Neural progenitor cell (in vitro differentiated cells): Measurements from ENCODE around the gene HDAC5. TPM values are rescaled to one million over a fixed set of nuclear protein-coding genes. Genes with fewer than 3 reads are reported as not detected.
"Not testable (repeated sequence)": the region's sequence is repeated elsewhere in the genome, so short reads cannot be mapped to it uniquely, and the experiment has no call there.

Source experiments
- DNase-seq: peaks from one replicate; pipeline ENCODE4 v3.0.0-alpha.2; 2016; ENCODE audit warnings: low spot score
- H2AFZ ChIP-seq: fragments of 200-600 bp; sonication (generic); replicated peaks from 2 replicates; pipeline ENCODE4 v1.6.1; 2016; ENCODE audit warnings: antibody characterized with exemption
- H3F3A ChIP-seq: fragments of 200-600 bp; sonication (generic); 2 replicates; pipeline ENCODE4 v1.6.1; 2016; ENCODE audit warnings: antibody characterized with exemption, low read depth
- H3K27ac ChIP-seq: fragments of 200-600 bp; sonication (generic); 2 replicates; pipeline ENCODE4 v1.5.1; 2016; ENCODE audit warnings: mild to moderate bottlenecking
- H3K27me3 ChIP-seq: fragments of 200-600 bp; sonication (generic); 2 replicates; pipeline ENCODE4 v1.6.1; 2016; ENCODE audit warnings: mild to moderate bottlenecking, moderate library complexity
- H3K36me3 ChIP-seq: fragments of 200-600 bp; sonication (generic); 2 replicates; pipeline ENCODE4 v1.5.1; 2016
- H3K4me1 ChIP-seq: fragments of 200-600 bp; sonication (generic); 2 replicates; pipeline ENCODE4 v1.6.1; 2016; ENCODE audit warnings: mixed run types
- H3K4me2 ChIP-seq: fragments of 200-600 bp; sonication (generic); 2 replicates; pipeline ENCODE4 v1.6.1; 2016
- H3K4me3 ChIP-seq: fragments of 200-600 bp; sonication (generic); 2 replicates; pipeline ENCODE4 v1.5.1; 2016
- H3K79me2 ChIP-seq: fragments of 200-600 bp; sonication (generic); 2 replicates; pipeline ENCODE4 v1.6.1; 2016; ENCODE audit warnings: low read depth
- H3K9ac ChIP-seq: fragments of 200-600 bp; sonication (generic); 2 replicates; pipeline ENCODE4 v1.6.1; 2016
- H3K9me3 ChIP-seq: fragments of 200-600 bp; sonication (generic); 2 replicates; pipeline ENCODE4 v1.5.1; 2016; ENCODE audit warnings: low read depth
- H4K20me1 ChIP-seq: fragments of 200-600 bp; sonication (generic); 2 replicates; pipeline ENCODE4 v1.6.1; 2016; ENCODE audit warnings: low read depth
- H3K27ac Mint-ChIP-seq: 3 replicates; pipeline ENCODE4 v1.8.0; 2021; ENCODE audit warnings: mixed read lengths
- H3K27me3 Mint-ChIP-seq: 2 replicates; pipeline ENCODE4 v1.8.0; 2022; ENCODE audit warnings: low read depth, mild to moderate bottlenecking, inconsistent platforms, moderate library complexity, mixed read lengths; ENCODE audit not compliant: insufficient read depth
- H3K36me3 Mint-ChIP-seq: 3 replicates; pipeline ENCODE4 v1.8.0; 2021; ENCODE audit warnings: mixed read lengths
- H3K4me1 Mint-ChIP-seq: 3 replicates; pipeline ENCODE4 v1.8.0; 2021; ENCODE audit warnings: mixed read lengths
- H3K4me3 Mint-ChIP-seq: 3 replicates; pipeline ENCODE4 v1.8.0; 2021; ENCODE audit warnings: mild to moderate bottlenecking, moderate library complexity, mixed read lengths
- H3K9me3 Mint-ChIP-seq: 3 replicates; pipeline ENCODE4 v1.8.0; 2020; ENCODE audit warnings: mixed read lengths
- CTCF ChIP-seq: fragments of 200-600 bp; sonication (generic); IDR thresholded peaks from 2 replicates; pipeline ENCODE4 v1.5.1; 2017; ENCODE audit warnings: antibody characterized with exemption, mild to moderate bottlenecking
- EZH2 ChIP-seq: fragments of 200-600 bp; sonication (generic); IDR thresholded peaks from 2 replicates; pipeline ENCODE4 v1.6.1; 2017; ENCODE audit warnings: antibody characterized with exemption, mild to moderate bottlenecking, moderate library complexity
- EZH2phosphoT487 ChIP-seq: fragments of 200-600 bp; sonication (generic); IDR thresholded peaks from 2 replicates; pipeline ENCODE4 v1.6.1; 2017; ENCODE audit warnings: antibody characterized with exemption
- total RNA-seq: library from RNA; depleted of rRNA; stranded (reverse); fragments of >200 nt; gene quantifications from 2 replicates; pipeline ENCODE4 v1.2.3, GENCODE V29; 2015; ENCODE audit warnings: low replicate concordance

The HDAC5 gene
- total RNA-seq, 1 donor from 2014 or later, result 23.6 TPM

DNA sequence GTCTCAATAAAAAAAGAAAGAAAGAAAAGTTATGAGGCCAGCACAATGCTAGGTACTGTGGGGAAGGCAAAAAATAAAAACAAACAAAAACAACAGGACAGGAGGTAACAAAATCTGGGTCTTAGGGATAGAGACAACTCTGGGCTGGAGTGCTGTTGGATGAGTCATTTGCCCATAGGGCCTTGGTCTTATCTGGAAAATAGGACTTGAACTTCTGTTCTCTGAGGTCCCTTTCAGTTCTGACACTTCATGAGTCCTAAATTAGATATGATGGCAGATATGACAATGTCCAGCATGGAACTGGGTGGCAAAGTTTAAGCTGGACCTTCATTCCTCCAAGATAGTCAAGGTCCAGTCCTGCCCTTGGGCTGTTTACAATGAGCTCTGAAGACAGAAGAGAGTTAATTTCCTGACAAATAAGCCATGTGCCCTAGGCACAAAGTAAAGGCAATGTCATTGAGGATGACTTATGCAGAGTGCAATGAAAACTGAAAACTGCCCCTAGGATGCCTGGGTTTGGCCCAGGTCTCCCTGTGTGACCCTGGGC is 8.9 kb upstream of the HDAC5 start:
- no peaks in the 10 kb centered on the region for H3F3A ChIP-seq
- H3K9me3 ChIP-seq, result no peaks in the 10 kb centered on the region
- no peak for TF ChIP-seq EZH2
- no peak for TF ChIP-seq EZH2phosphoT487
- TF ChIP-seq CTCF, result no peak
- no peak overlapping the region for H3K4me2 ChIP-seq
- H3K36me3 ChIP-seq, result no peaks in the 10 kb centered on the region
- no peak overlapping the region for H3K27ac ChIP-seq
- Mint-ChIP-seq H3K27me3 (peaks cover 2% of the 10 kb centered on the region), H3K27ac (no peak overlapping the region), H3K4me1 (peaks cover 8% of the 10 kb centered on the region), H3K9me3 (no peaks in the 10 kb centered on the region), H3K4me3 (no peak overlapping the region), H3K36me3 (no peaks in the 10 kb centered on the region)
- no peaks in the 10 kb centered on the region for H4K20me1 ChIP-seq
- H3K4me3 ChIP-seq, result no peak overlapping the region
- no peaks in the 10 kb centered on the region for H3K27me3 ChIP-seq
- no peak overlapping the region for H2AFZ ChIP-seq
- H3K4me1 ChIP-seq, result no peaks in the 10 kb centered on the region
- no peak overlapping the region for H3K9ac ChIP-seq
- H3K79me2 ChIP-seq, result no peaks in the 10 kb centered on the region
- no peak for DNase-seq

GRCh38 chr17:44131372-44131771 is 7.9 kb upstream of the HDAC5 start:
- H3K4me1 ChIP-seq, H2AFZ ChIP-seq, H3F3A ChIP-seq, H3K4me2 ChIP-seq, H3K27me3 Mint-ChIP-seq, H3K4me1 Mint-ChIP-seq, H3K9me3 ChIP-seq, H3K79me2 ChIP-seq, H3K9ac ChIP-seq, H3K9me3 Mint-ChIP-seq, H3K4me3 Mint-ChIP-seq, H3K27ac ChIP-seq, H3K27ac Mint-ChIP-seq, H4K20me1 ChIP-seq, H3K4me3 ChIP-seq, H3K27me3 ChIP-seq, H3K36me3 Mint-ChIP-seq, DNase-seq, H3K36me3 ChIP-seq: not testable (repeated sequence)

- no peak for TF ChIP-seq CTCF
- TF ChIP-seq EZH2, result no peak
- TF ChIP-seq EZH2phosphoT487, result no peak
- H3K4me3 ChIP-seq, result no peak overlapping the region
- H2AFZ ChIP-seq, result no peak overlapping the region
- peaks cover 8% of the 10 kb centered on the region for H3K4me1 Mint-ChIP-seq
- no peaks in the 10 kb centered on the region for H4K20me1 ChIP-seq
- no peaks in the 10 kb centered on the region for H3K9me3 Mint-ChIP-seq
- no peaks in the 10 kb centered on the region for H3F3A ChIP-seq
- peaks cover 2% of the 10 kb centered on the region for H3K27me3 Mint-ChIP-seq
- H3K9me3 ChIP-seq, result no peaks in the 10 kb centered on the region
- H3K36me3 ChIP-seq, result no peaks in the 10 kb centered on the region
- DNase-seq, result no peak
- no peaks in the 10 kb centered on the region for H3K79me2 ChIP-seq
- no peak overlapping the region for H3K27ac ChIP-seq
- no peak overlapping the region for H3K9ac ChIP-seq
- H3K27me3 ChIP-seq, result no peaks in the 10 kb centered on the region
- peak overlapping the region; percentile 60 for H3K27ac Mint-ChIP-seq
- H3K4me1 ChIP-seq, result no peaks in the 10 kb centered on the region
- H3K4me3 Mint-ChIP-seq, result peak overlapping the region; percentile 48
- no peak overlapping the region for H3K4me2 ChIP-seq
- H3K36me3 Mint-ChIP-seq, result no peaks in the 10 kb centered on the region
Measured at GRCh38 chr17:44130693-44131349, 7.4 kb upstream of the HDAC5 start.

DNA sequence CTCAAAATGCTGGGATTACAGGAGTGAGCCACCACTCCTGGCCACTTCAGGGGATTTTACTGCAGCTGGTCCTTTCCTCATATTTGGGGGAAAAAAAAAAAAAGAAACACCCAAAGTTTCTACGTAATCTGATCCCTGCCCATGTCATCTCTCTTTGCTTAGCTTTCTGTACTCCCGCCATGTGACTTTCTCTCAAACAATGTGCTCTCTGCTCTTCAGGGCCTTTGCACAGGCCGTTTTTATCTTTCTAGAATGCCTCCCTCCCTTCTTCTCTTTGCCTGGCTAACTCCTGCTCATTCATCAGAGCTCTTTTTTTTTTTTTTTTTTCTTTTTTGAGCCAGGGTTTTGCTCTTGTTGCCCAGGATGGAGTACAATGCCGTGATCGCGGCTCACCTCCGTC is 4.9 kb upstream of the HDAC5 start:
- Histone ChIP-seq H3K27ac (no peak overlapping the region), H3K4me1 (peaks cover 4% of the 10 kb centered on the region), H3K9me3 (no peaks in the 10 kb centered on the region), H4K20me1 (no peaks in the 10 kb centered on the region), H3K4me3 (no peak overlapping the region), H3K79me2 (no peaks in the 10 kb centered on the region), H3K9ac (no peak overlapping the region), H3K36me3 (no peaks in the 10 kb centered on the region), H3F3A (peaks cover 7% of the 10 kb centered on the region), H3K4me2 (no peak overlapping the region), H2AFZ (no peak overlapping the region), H3K27me3 (no peaks in the 10 kb centered on the region)
- Mint-ChIP-seq H3K4me1 (peaks cover 12% of the 10 kb centered on the region), H3K36me3 (no peaks in the 10 kb centered on the region), H3K9me3 (no peaks in the 10 kb centered on the region), H3K27ac (no peak overlapping the region), H3K4me3 (no peak overlapping the region), H3K27me3 (peaks cover 2% of the 10 kb centered on the region)
- no peak for DNase-seq
- no peak for TF ChIP-seq CTCF
- no peak for TF ChIP-seq EZH2phosphoT487
- TF ChIP-seq EZH2, result no peak
